ENCODE data around the gene MVB12B.

MVB12B gene

GRCh38 chr9:126468141-126468825 is 141.7 kb downstream of the MVB12B start:
- no peaks in the 10 kb centered on the region for H3K9me3 ChIP-seq (ENCODE audit: severe bottlenecking)
- H3K27ac ChIP-seq (ENCODE audit: poor library complexity, severe bottlenecking) = no peak overlapping the region
- ATAC-seq (ENCODE audit: low read depth) = no peak
- H3K4me3 ChIP-seq (ENCODE audit: severe bottlenecking) = no peak overlapping the region
- H3K36me3 ChIP-seq (ENCODE audit: low read depth) = no peaks in the 10 kb centered on the region
- H3K4me1 ChIP-seq (ENCODE audit: insufficient read depth, poor library complexity, severe bottlenecking) = no peaks in the 10 kb centered on the region
- TF ChIP-seq CTCF (IDR thresholded peaks at IDR 0.05; ENCODE audit: poor library complexity, severe bottlenecking) = no peak
- H3K27me3 ChIP-seq (ENCODE audit: insufficient read depth, poor library complexity, severe bottlenecking) = no peaks in the 10 kb centered on the region
- DNase-seq (ENCODE audit: low spot score) = peak; percentile 28

- Histone ChIP-seq H3K36me3 (ENCODE audit: low read depth) (no peaks in the 10 kb centered on the region), H3K27ac (ENCODE audit: poor library complexity, severe bottlenecking) (no peak overlapping the region), H3K4me1 (ENCODE audit: insufficient read depth, poor library complexity, severe bottlenecking) (peaks cover 9% of the 10 kb centered on the region), H3K9me3 (ENCODE audit: severe bottlenecking) (no peaks in the 10 kb centered on the region), H3K27me3 (ENCODE audit: insufficient read depth, poor library complexity, severe bottlenecking) (no peaks in the 10 kb centered on the region), H3K4me3 (ENCODE audit: severe bottlenecking) (no peak overlapping the region)
- ATAC-seq (ENCODE audit: low read depth) (no peak), DNase-seq (ENCODE audit: low spot score) (peak; percentile 33)
- no peak for TF ChIP-seq CTCF (IDR thresholded peaks at IDR 0.05; ENCODE audit: poor library complexity, severe bottlenecking)
Measured at GRCh38 chr9:126470241-126470993, 143.8 kb downstream of the MVB12B start.

GRCh38 chr9:126471084-126471624 is 144.5 kb downstream of the MVB12B start:
- Histone ChIP-seq H3K36me3 (ENCODE audit: low read depth) (no peaks in the 10 kb centered on the region), H3K27ac (ENCODE audit: poor library complexity, severe bottlenecking) (no peak overlapping the region), H3K4me1 (ENCODE audit: insufficient read depth, poor library complexity, severe bottlenecking) (peaks cover 9% of the 10 kb centered on the region), H3K4me3 (ENCODE audit: severe bottlenecking) (no peak overlapping the region), H3K27me3 (ENCODE audit: insufficient read depth, poor library complexity, severe bottlenecking) (no peaks in the 10 kb centered on the region), H3K9me3 (ENCODE audit: severe bottlenecking) (no peaks in the 10 kb centered on the region)
- TF ChIP-seq CTCF (IDR thresholded peaks at IDR 0.05; ENCODE audit: poor library complexity, severe bottlenecking) = no peak
- no peak for DNase-seq (ENCODE audit: low spot score)
- no peak for ATAC-seq (ENCODE audit: low read depth)

GRCh38 chr9:126472198-126472947 is 145.7 kb downstream of the MVB12B start:
- Histone ChIP-seq H3K4me1 (ENCODE audit: insufficient read depth, poor library complexity, severe bottlenecking) (peaks cover 9% of the 10 kb centered on the region), H3K9me3 (ENCODE audit: severe bottlenecking) (no peaks in the 10 kb centered on the region), H3K27me3 (ENCODE audit: insufficient read depth, poor library complexity, severe bottlenecking) (no peaks in the 10 kb centered on the region), H3K36me3 (ENCODE audit: low read depth) (no peaks in the 10 kb centered on the region), H3K27ac (ENCODE audit: poor library complexity, severe bottlenecking) (no peak overlapping the region), H3K4me3 (ENCODE audit: severe bottlenecking) (no peak overlapping the region)
- DNase-seq (ENCODE audit: low spot score) (no peak), ATAC-seq (ENCODE audit: low read depth) (no peak)
- no peak for TF ChIP-seq CTCF (IDR thresholded peaks at IDR 0.05; ENCODE audit: poor library complexity, severe bottlenecking)

Measured in RWPE2 (cell line).